Endothelial cell of umbilical vein (primary cell): ENCODE results near the gene NLRP5. TPM values are rescaled to one million over a fixed set of nuclear protein-coding genes. Genes with fewer than 3 reads are reported as not detected.
A peak's percentile ranks its signal among the peaks of the same experiment; 100 is the strongest.

Experiments
- BruUV-seq: library from RNA; stranded (reverse); fragments of 400-500 nt; replicated peaks from 2 replicates; lab custom pipeline; 2021; lab: Mats Ljungman, UMichigan
- CTCF ChIA-PET: fragments of 300-600, 350-600 bp; sonication (Branson Sonifier 250); formaldehyde crosslinking; loops from one replicate; lab custom pipeline; 2021; ENCODE audit warnings: antibody characterized with exemption, inconsistent platforms; lab: Charles Lee
- POLR2A ChIA-PET: fragments of 300-600, 350-600 bp; sonication (Branson Sonifier 250); formaldehyde crosslinking; loops from one replicate; lab custom pipeline; 2021; ENCODE audit warnings: antibody characterized with exemption, inconsistent platforms; lab: Charles Lee
- DNase-seq: peaks from one replicate; pipeline ENCODE4 v3.0.0-alpha.2; 2011; ENCODE audit warnings: low read depth, low spot score
- FAIRE-seq: peaks from 2 replicates; lab custom pipeline; 2011; peaks lifted over from hg19 to GRCh38; lab: Jason Lieb, UNC
- H2AFZ ChIP-seq: 2 replicates; pipeline ENCODE4 v1.6.0; 2012; ENCODE audit warnings: low read depth, low read length, control low read depth, inconsistent platforms
- H3K27ac ChIP-seq: 2 replicates; pipeline ENCODE4 v1.5.1; 2011; ENCODE audit warnings: low read depth, mild to moderate bottlenecking, control low read depth, low read length, moderate library complexity; ENCODE audit not compliant: insufficient read depth
- H3K27me3 ChIP-seq, 2 experiments: 2 replicates each; pipeline versions ENCODE4 v1.6.0 to v1.6.1; 2011; ENCODE audit warnings: low read length in 2 of 2, mixed read lengths in 1 of 2; ENCODE audit not compliant: control insufficient read depth in 2 of 2, insufficient read depth in 2 of 2
- H3K36me3 ChIP-seq, 2 experiments: 2 replicates in 1 of 2; 3 replicates in 1 of 2; pipeline ENCODE4 v1.5.1; 2011; ENCODE audit warnings: low read length in 2 of 2, mild to moderate bottlenecking in 1 of 2, moderate library complexity in 1 of 2; ENCODE audit not compliant: control insufficient read depth in 2 of 2, insufficient read depth in 2 of 2; ENCODE audit errors: extremely low read depth in 1 of 2
- H3K4me1 ChIP-seq: 3 replicates; pipeline ENCODE4 v1.5.1; 2011; ENCODE audit warnings: mild to moderate bottlenecking, low read length; ENCODE audit not compliant: control insufficient read depth, insufficient read depth; ENCODE audit errors: extremely low read depth
- H3K4me2 ChIP-seq: 2 replicates; pipeline ENCODE4 v1.6.1; 2011; ENCODE audit warnings: low read length, control low read depth, mixed read lengths; ENCODE audit not compliant: insufficient read depth
- H3K4me3 ChIP-seq, 3 experiments: fragments of 200-600 bp in 1 of 3; sonication (generic), shearing (Covaris generic) in 1 of 3; replicated peaks in 1 of 3; 2 replicates each; pipeline ENCODE4 v1.5.1; 2011 to 2016; ENCODE audit warnings: control low read depth in 3 of 3, low read length in 3 of 3, mild to moderate bottlenecking in 2 of 3, inconsistent platforms in 1 of 3, low read depth in 1 of 3, moderate library complexity in 1 of 3; ENCODE audit not compliant: insufficient read depth in 1 of 3
- H3K79me2 ChIP-seq: 2 replicates; pipeline ENCODE4 v1.6.0; 2012; ENCODE audit warnings: low read length, inconsistent platforms; ENCODE audit not compliant: control insufficient read depth, insufficient read depth
- H3K9ac ChIP-seq: replicated peaks from 2 replicates; pipeline ENCODE3; 2011; ENCODE audit warnings: low read length, control low read depth; ENCODE audit not compliant: insufficient read depth; ENCODE audit errors: extremely low read depth
- H3K9me1 ChIP-seq: replicated peaks from 3 replicates; pipeline ENCODE4 v1.6.0; 2011; ENCODE audit warnings: mild to moderate bottlenecking, low read length; ENCODE audit not compliant: control insufficient read depth, insufficient read depth; ENCODE audit errors: extremely low read depth
- H3K9me3 ChIP-seq: replicated peaks from 2 replicates; pipeline ENCODE4 v1.5.1; 2012; ENCODE audit warnings: low read length, inconsistent platforms; ENCODE audit not compliant: control insufficient read depth, insufficient read depth
- H4K20me1 ChIP-seq: replicated peaks from 2 replicates; pipeline ENCODE3; 2011; ENCODE audit warnings: mild to moderate bottlenecking, low read length; ENCODE audit not compliant: control insufficient read depth, insufficient read depth; ENCODE audit errors: extremely low read depth
- EZH2 ChIP-seq: IDR thresholded peaks from 2 replicates; pipeline ENCODE4 v1.6.1; 2012; ENCODE audit warnings: borderline replicate concordance, low read depth, mild to moderate bottlenecking, moderate library complexity, low read length, inconsistent platforms; ENCODE audit not compliant: severe bottlenecking
- FOS ChIP-seq: IDR thresholded peaks from 2 replicates; pipeline ENCODE4 v1.6.1; 2011; ENCODE audit warnings: mild to moderate bottlenecking, low read length, moderate library complexity, borderline replicate concordance; ENCODE audit not compliant: insufficient read depth
- GATA2 ChIP-seq: IDR thresholded peaks from 2 replicates; pipeline ENCODE4 v1.7.0; 2011; ENCODE audit warnings: low read depth, mild to moderate bottlenecking, moderate library complexity, mixed read lengths, low read length; ENCODE audit not compliant: insufficient read length, insufficient read depth
- JUN ChIP-seq: IDR thresholded peaks from 2 replicates; pipeline ENCODE4 v1.6.1; 2011; ENCODE audit warnings: borderline replicate concordance, low read depth; ENCODE audit not compliant: insufficient read length, insufficient read depth
- MYC ChIP-seq: IDR thresholded peaks from one replicate; pipeline ENCODE4 v1.6.1; 2011; ENCODE audit warnings: mild to moderate bottlenecking, low read depth, low read length
- POLR2A ChIP-seq: IDR thresholded peaks from 2 replicates; pipeline ENCODE4 v1.6.1; 2012; ENCODE audit warnings: low read depth, mild to moderate bottlenecking, control low read depth, low read length
- POLR2AphosphoS5 ChIP-seq: IDR thresholded peaks from 2 replicates; pipeline ENCODE4 v1.6.1; 2012; ENCODE audit warnings: low read depth, mild to moderate bottlenecking, control low read depth, low read length, moderate library complexity; ENCODE audit not compliant: insufficient read depth
- dilution Hi-C: fragments of 300-500 bp; cut with MboI; formaldehyde crosslinking; loops from one replicate; pipeline ENCODE4 v1.15.0; 2019; ENCODE audit warnings: low sequenced_read_pairs; ENCODE audit not compliant: extremely low pct_ligation_motif_present
- intact Hi-C: fragments of 100-400 bp; cut with micrococcal nuclease; formaldehyde crosslinking; loops from one replicate; pipeline ENCODE4 v1.10.0; 2022
- polyA plus RNA-seq, 4 experiments: library from polyadenylated mRNA; depleted of rRNA in 3 of 4; stranded (reverse) in 3 of 4; unstranded in 1 of 4; fragments of >200 nt; gene quantifications; 2 replicates each; pipeline versions ENCODE4 v1.2.1 to v1.2.3, GENCODE V29; 2011 to 2012; ENCODE audit warnings: missing spikeins in 1 of 4
- total RNA-seq: library from RNA; stranded (reverse); gene quantifications from 2 replicates; pipeline ENCODE4 v1.2.3, GENCODE V29; 2021
- TF ChIP-seq, protein P1 (sequence below), 2 donors: IDR thresholded peaks; 1 replicate in 1 of 2; 2 replicates in 1 of 2; pipeline ENCODE4 v1.5.1; 2011; ENCODE audit warnings: low read length in 2 of 2, mild to moderate bottlenecking in 2 of 2, moderate library complexity in 2 of 2, control low read depth in 1 of 2, inconsistent platforms in 1 of 2, low read depth in 1 of 2; ENCODE audit not compliant: insufficient read depth in 1 of 2; ENCODE audit errors: extremely low read depth in 1 of 2
- TF ChIP-seq, protein P2 (sequence below): IDR thresholded peaks from 2 replicates; pipeline ENCODE4 v1.6.1; 2011; ENCODE audit not compliant: insufficient read depth, insufficient read length

The NLRP5 gene
- total and polyA plus RNA-seq, 2 donors (not counting 3 experiments of a cell fraction or from before 2014, with no cell fraction given): not detected

GRCh38 chr19:56066152-56067023, 79.8 kb downstream of the NLRP5 start:
- no peak for TF ChIP-seq POLR2A
- TF ChIP-seq GATA2: no peak
- TF ChIP-seq, protein P1, sequence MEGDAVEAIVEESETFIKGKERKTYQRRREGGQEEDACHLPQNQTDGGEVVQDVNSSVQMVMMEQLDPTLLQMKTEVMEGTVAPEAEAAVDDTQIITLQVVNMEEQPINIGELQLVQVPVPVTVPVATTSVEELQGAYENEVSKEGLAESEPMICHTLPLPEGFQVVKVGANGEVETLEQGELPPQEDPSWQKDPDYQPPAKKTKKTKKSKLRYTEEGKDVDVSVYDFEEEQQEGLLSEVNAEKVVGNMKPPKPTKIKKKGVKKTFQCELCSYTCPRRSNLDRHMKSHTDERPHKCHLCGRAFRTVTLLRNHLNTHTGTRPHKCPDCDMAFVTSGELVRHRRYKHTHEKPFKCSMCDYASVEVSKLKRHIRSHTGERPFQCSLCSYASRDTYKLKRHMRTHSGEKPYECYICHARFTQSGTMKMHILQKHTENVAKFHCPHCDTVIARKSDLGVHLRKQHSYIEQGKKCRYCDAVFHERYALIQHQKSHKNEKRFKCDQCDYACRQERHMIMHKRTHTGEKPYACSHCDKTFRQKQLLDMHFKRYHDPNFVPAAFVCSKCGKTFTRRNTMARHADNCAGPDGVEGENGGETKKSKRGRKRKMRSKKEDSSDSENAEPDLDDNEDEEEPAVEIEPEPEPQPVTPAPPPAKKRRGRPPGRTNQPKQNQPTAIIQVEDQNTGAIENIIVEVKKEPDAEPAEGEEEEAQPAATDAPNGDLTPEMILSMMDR (IDR thresholded peaks at IDR 0.05; ENCODE audit: extremely low read depth in 1 of 2, insufficient read depth in 1 of 2, low read depth in 1 of 2, low read length in 2 of 2): peak; percentile 91 to 95
- no peak for TF ChIP-seq POLR2AphosphoS5
- no peak for TF ChIP-seq MYC
- TF ChIP-seq, protein P2, sequence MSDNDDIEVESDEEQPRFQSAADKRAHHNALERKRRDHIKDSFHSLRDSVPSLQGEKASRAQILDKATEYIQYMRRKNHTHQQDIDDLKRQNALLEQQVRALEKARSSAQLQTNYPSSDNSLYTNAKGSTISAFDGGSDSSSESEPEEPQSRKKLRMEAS: no peak
- no peak for TF ChIP-seq JUN
- peak; percentile 11 for TF ChIP-seq FOS
- TF ChIP-seq EZH2: no peak
- Histone ChIP-seq H3K4me3 (peak overlapping the region in 2 of 3 experiments; percentile 20 to 32), H3K9me3 (no peaks in the 10 kb centered on the region), H3K79me2 (no peaks in the 10 kb centered on the region), H3K4me2 (peak overlapping the region; percentile 40), H3K9ac (no peak overlapping the region), H4K20me1 (no peaks in the 10 kb centered on the region), H3K4me1 (peaks cover 7% of the 10 kb centered on the region), H3K27ac (no peak overlapping the region), H2AFZ (peak overlapping the region; percentile 71), H3K9me1 (no peaks in the 10 kb centered on the region), H3K27me3 (no peaks in the 10 kb centered on the region), H3K36me3 (no peaks in the 10 kb centered on the region)
- ChIA-PET CTCF (interaction anchor here (0.6 to 8.1 kb wide), 44 partner anchors 11 to 1033 kb away, joined by 3 to 144 read pairs (median 4); partner anchors contain the start of genes GALP, ZNF444, ZNF583 and ZNF787), POLR2A (no interaction called here)
- peak; percentile 83 for FAIRE-seq
- peak; percentile 54 for DNase-seq
- intact Hi-C loops (loop anchor here (1.0 kb wide), 3 partner anchors 186 to 267 kb away; no protein-coding TSS in a partner anchor), dilution Hi-C loops (no loop called here)
- BruUV-seq: no TSS peak
